Measurements from ENCODE around the gene GCLM.
A peak's percentile ranks its signal among the peaks of the same experiment; 100 is the strongest.

The GCLM gene

DNA sequence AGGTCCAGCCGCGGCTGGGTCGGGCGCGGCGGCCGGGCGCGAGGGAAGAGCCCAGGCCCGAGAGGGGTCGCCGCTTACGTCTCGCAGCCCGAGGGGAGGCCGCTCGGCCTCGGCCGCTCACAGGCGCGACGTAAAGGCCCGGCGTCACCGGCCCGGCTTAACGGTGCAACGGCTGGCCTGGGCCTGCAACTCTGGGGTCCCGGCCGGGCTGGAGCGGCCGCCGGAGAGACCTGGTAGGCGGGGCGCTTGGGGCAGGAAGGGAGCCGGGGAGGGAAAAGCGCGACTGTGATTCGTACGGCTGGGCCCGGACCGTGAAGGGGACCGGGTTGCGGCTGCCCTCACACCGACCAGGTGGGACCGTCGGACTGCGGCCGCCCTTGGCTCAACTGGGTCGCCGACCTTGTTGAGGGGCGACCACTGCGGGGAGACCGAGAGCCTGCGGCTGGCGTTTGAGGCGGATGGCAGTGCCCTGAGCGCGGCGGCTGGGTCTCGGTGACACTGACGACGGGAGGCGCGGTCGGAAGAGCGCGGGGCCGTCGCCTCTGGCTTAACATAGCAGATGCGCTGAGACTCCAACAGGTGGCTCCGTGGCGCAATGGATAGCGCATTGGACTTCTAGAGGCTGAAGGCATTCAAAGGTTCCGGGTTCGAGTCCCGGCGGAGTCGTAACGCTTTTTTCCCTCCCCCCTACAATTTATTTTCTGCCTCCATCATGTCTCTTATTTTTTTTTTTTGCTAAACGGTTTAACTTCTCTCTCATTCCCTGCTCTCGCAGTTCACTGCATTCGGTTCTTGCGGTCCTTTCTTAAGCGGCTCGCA, 62.0 kb downstream of the GCLM start:
- DNase-seq (ENCODE audit: insufficient read length, low spot score), result peak; percentile 53
- FAIRE-seq, result no peak
- peak; percentile 26; the same call in 1 of the 2 replicates for TF ChIP-seq POLR2A (IDR thresholded peaks at IDR 0.05; ENCODE audit: low read depth, low read length)

GRCh38 chr1:93846206-93846991, 62.8 kb downstream of the GCLM start:
- DNase-seq (ENCODE audit: insufficient read length, low spot score), result peak; percentile 58
- no peak for FAIRE-seq
- peak; percentile 50; the same call in 1 of the 2 replicates for TF ChIP-seq POLR2A (IDR thresholded peaks at IDR 0.05; ENCODE audit: low read depth, low read length)

DNA sequence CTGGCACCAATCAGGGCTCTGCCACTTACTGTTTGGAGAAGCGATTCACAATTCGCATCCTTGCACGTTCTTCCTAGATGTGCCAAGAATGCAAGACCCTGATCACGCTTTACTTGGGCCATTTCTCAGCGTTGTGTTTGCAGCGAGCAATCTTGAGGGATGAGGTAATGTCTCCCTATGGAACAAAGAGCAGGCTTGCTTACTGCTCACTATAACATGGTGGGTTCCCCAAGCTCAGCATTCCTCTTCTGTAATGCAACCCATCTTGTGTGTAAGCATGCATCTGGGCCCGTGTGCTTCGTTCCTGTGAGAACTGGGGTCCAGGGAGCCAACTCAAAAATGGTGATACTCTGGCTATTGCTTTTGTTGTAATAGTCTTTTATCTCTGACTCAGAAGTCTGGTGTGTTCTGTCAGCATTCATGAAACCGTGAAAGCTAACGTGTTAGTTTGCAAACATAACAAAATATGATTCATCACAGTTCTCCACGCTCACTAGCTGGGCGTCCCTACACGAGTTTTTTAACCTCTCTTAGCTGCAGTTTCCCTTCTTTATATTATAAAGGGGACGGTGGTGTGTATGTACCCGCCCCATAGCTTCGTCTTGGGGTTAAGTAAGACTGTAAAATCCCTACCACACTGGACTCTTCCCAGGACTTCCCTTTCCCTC, 63.6 kb downstream of the GCLM start:
- FAIRE-seq (no peak), DNase-seq (ENCODE audit: insufficient read length, low spot score) (peak; percentile 39)
- TF ChIP-seq POLR2A (IDR thresholded peaks at IDR 0.05; ENCODE audit: low read depth, low read length), result no peak

- TF ChIP-seq POLR2A (IDR thresholded peaks at IDR 0.05; ENCODE audit: low read depth, low read length), result no peak
- FAIRE-seq (peak; percentile 45), DNase-seq (ENCODE audit: insufficient read length, low spot score) (peak; percentile 38)
Observed at GRCh38 chr1:93844262-93845045, 64.8 kb downstream of the GCLM start.

DNA sequence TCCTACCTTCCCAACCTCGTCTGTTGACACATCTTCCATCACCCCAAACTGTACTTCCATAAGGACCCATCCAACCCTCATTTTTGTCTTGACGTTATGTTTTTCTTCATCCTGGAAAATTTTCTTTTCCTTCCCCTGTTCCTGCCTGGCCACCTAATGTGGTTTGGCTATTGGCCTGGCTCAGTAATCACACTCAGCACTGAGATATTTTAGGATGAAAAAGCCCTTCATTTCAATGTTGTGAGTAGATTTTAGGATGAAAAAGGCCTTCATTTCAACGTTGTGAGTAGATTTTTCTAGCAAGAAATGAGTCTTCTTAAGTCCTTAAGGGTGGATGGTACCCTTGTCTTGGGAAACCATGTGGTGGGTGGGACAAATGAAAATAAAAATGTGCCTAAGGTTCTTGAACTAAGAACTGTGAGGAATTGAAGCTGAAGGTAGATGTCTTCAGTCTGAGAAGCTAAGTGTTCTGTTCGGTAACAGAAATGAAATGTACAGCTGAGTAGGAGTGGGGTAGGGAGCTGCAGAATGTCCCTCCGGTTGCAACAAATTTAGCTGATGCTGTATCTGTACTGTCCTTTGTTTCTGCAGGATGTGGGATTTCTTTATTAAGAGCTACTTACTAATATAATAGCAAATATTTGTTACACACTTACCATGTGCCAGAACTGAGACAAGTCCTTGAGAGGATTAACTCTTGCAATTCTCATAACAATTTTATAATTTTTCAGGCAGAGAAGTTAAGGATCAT, 66.3 kb downstream of the GCLM start:
- no peak for TF ChIP-seq POLR2A (IDR thresholded peaks at IDR 0.05; ENCODE audit: low read depth, low read length)
- no peak for FAIRE-seq
- no peak for DNase-seq (ENCODE audit: insufficient read length, low spot score)

GRCh38 chr1:93841771-93842170, 67.5 kb downstream of the GCLM start:
- DNase-seq (ENCODE audit: insufficient read length, low spot score) (no peak), FAIRE-seq (no peak)
- TF ChIP-seq POLR2A (IDR thresholded peaks at IDR 0.05; ENCODE audit: low read depth, low read length), result no peak

DNA sequence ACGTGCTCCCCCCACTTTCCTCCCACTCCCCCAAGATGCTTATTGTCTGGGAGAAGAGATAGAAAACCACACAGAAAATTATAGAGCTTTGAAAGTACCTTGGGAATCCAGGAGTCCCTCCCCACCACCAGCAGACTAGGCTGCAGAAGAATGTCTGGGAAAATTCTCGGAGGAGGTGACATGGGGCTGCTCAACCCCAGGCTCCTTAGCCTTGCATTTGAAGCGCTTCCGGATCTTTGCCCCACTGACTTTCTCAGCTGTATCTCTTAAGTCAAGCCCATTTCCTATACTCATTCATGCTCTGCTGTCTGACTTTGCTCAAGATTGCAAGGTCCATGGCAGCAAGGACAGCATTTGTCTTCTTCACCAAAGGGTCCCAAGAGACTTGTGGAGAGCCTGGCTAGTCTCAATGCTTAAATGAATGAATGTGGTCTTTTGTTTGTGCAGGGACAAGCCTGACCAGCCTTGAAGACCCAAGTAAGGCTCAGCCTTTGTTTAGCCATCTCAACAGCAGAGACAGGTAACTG, 68.2 kb downstream of the GCLM start:
- no peak for FAIRE-seq
- DNase-seq (ENCODE audit: insufficient read length, low spot score), result no peak
- TF ChIP-seq POLR2A (IDR thresholded peaks at IDR 0.05; ENCODE audit: low read depth, low read length), result no peak

- no peak for TF ChIP-seq POLR2A (IDR thresholded peaks at IDR 0.05; ENCODE audit: low read depth, low read length)
- DNase-seq (ENCODE audit: insufficient read length, low spot score), result no peak
- FAIRE-seq, result no peak
Observed at GRCh38 chr1:93839753-93840152, 69.5 kb downstream of the GCLM start.

DNA sequence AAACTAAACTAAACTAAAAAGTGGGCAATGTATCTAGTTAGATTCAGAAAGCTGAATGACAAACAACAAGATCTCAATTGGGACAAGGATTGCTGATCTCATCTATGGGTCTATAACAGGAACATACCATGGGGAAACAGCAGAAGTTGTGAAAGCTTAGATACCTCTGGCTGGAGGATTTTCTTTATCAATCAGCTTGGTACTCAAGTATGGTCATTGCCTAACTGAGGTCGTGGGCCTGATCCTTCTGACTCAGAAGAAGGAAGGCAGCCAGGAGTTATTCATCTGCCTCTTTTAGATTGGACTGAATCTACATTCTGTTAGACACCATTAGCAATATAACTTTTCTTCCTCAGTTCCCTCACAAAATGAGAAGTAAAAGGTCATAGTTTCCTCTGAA, 69.9 kb downstream of the GCLM start:
- FAIRE-seq, result peak; percentile 67
- DNase-seq (ENCODE audit: insufficient read length, low spot score), result no peak
- no peak for TF ChIP-seq POLR2A (IDR thresholded peaks at IDR 0.05; ENCODE audit: low read depth, low read length)

GRCh38 chr1:93837961-93838360, 71.3 kb downstream of the GCLM start:
- no peak for TF ChIP-seq POLR2A (IDR thresholded peaks at IDR 0.05; ENCODE audit: low read depth, low read length)
- no peak for FAIRE-seq
- DNase-seq (ENCODE audit: insufficient read length, low spot score), result no peak
